GM12872 (cell line): Measurements from ENCODE around the gene SV2B.

Experiments
- CTCF ChIP-seq: IDR thresholded peaks from 3 replicates; pipeline ENCODE4 v1.5.1; 2011; ENCODE audit warnings: low read depth, mild to moderate bottlenecking, low read length, moderate library complexity; ENCODE audit not compliant: insufficient read depth

SV2B gene

GRCh38 chr15:91225741-91226140 lies 125.7 kb downstream of the SV2B start:
- no peak for TF ChIP-seq CTCF

GRCh38 chr15:91227117-91227516 lies 127.1 kb downstream of the SV2B start:
- TF ChIP-seq CTCF, result no peak

- TF ChIP-seq CTCF, result no peak
These were observed 127.7 kb downstream of the SV2B start for GRCh38 chr15:91227766-91228165.

GRCh38 chr15:91228383-91228782 lies 128.3 kb downstream of the SV2B start:
- no peak for TF ChIP-seq CTCF

- TF ChIP-seq CTCF, result no peak
These were observed 128.8 kb downstream of the SV2B start for GRCh38 chr15:91228890-91229289.

GRCh38 chr15:91231703-91232102 lies 131.6 kb downstream of the SV2B start:
- no peak for TF ChIP-seq CTCF

- no peak for TF ChIP-seq CTCF
These were observed 134.7 kb downstream of the SV2B start for GRCh38 chr15:91234759-91235158.

- no peak for TF ChIP-seq CTCF
These were observed 135.3 kb downstream of the SV2B start for GRCh38 chr15:91235376-91235775.
